Measurements from ENCODE around the gene VWA2. TPM values are rescaled to one million over a fixed set of nuclear protein-coding genes. Genes with fewer than 3 reads are reported as not detected.

VWA2 gene
- polyA plus RNA-seq, 1 donor (not counting 4 experiments of a cell fraction or from before 2014, with no cell fraction given): 0.41 TPM

GRCh38 chr10:114207349-114207748 is 31.7 kb upstream of the VWA2 start:
- DNase-seq (ENCODE audit: low read depth, low spot score): no peak
- no peaks in the 10 kb centered on the region for H3K4me1 ChIP-seq (ENCODE audit: control insufficient read depth, extremely low read depth, insufficient read depth, low read length)
- no peak for FAIRE-seq
- no peak overlapping the region for H3K27ac ChIP-seq (ENCODE audit: control insufficient read depth, insufficient read depth, low read length)
- H3K4me3 ChIP-seq (ENCODE audit: control insufficient read depth in 2 of 3, extremely low read depth in 1 of 3, insufficient read depth in 2 of 3, low read depth in 1 of 3, low read length in 3 of 3): no peak overlapping the region
- no peak overlapping the region for H2AFZ ChIP-seq (ENCODE audit: control insufficient read depth, low read length)
- no peaks in the 10 kb centered on the region for H3K36me3 ChIP-seq (ENCODE audit: control insufficient read depth in 2 of 2, extremely low read depth in 1 of 2, insufficient read depth in 2 of 2, low read length in 2 of 2)
- H3K4me2 ChIP-seq (ENCODE audit: control insufficient read depth, extremely low read depth, insufficient read depth, low read depth, low read length): no peak overlapping the region
- no peak overlapping the region for H3K9ac ChIP-seq (ENCODE audit: control insufficient read depth, extremely low read depth, insufficient read depth, low read length)
- dilution Hi-C loops (cut with MboI; ENCODE audit: extremely low pct_ligation_motif_present, low sequenced_read_pairs): no loop called here
- H4K20me1 ChIP-seq (ENCODE audit: control insufficient read depth, extremely low read depth, insufficient read depth, low read length): no peaks in the 10 kb centered on the region
- H3K27me3 ChIP-seq (ENCODE audit: control insufficient read depth, extremely low read depth, insufficient read depth, low read length): no peaks in the 10 kb centered on the region
- TF ChIP-seq CTCF (optimal IDR thresholded peaks at IDR 0.05 in 1 of 3, IDR thresholded peaks at IDR 0.05 in 1 of 3, conservative IDR thresholded peaks at IDR 0.05 in 1 of 3; ENCODE audit: extremely low read depth in 1 of 3, insufficient read depth in 2 of 3, low read length in 3 of 3) (no peak), EZH2 (IDR thresholded peaks at IDR 0.05; ENCODE audit: low read length) (no peak)
- no peaks in the 10 kb centered on the region for H3K9me3 ChIP-seq (ENCODE audit: control insufficient read depth, low read depth, low read length)
- H3K79me2 ChIP-seq (ENCODE audit: control insufficient read depth, insufficient read depth, low read length): no peaks in the 10 kb centered on the region
- no peaks in the 10 kb centered on the region for H3K9me1 ChIP-seq (ENCODE audit: control insufficient read depth, extremely low read depth, insufficient read depth, low read length)

- no peak overlapping the region for H3K4me2 ChIP-seq (ENCODE audit: control insufficient read depth, extremely low read depth, insufficient read depth, low read depth, low read length)
- no peaks in the 10 kb centered on the region for H3K36me3 ChIP-seq (ENCODE audit: control insufficient read depth in 2 of 2, extremely low read depth in 1 of 2, insufficient read depth in 2 of 2, low read length in 2 of 2)
- H3K4me3 ChIP-seq (ENCODE audit: control insufficient read depth in 2 of 3, extremely low read depth in 1 of 3, insufficient read depth in 2 of 3, low read depth in 1 of 3, low read length in 3 of 3): no peak overlapping the region
- no peaks in the 10 kb centered on the region for H3K4me1 ChIP-seq (ENCODE audit: control insufficient read depth, extremely low read depth, insufficient read depth, low read length)
- H4K20me1 ChIP-seq (ENCODE audit: control insufficient read depth, extremely low read depth, insufficient read depth, low read length): no peaks in the 10 kb centered on the region
- H3K9me3 ChIP-seq (ENCODE audit: control insufficient read depth, low read depth, low read length): no peaks in the 10 kb centered on the region
- H3K27me3 ChIP-seq (ENCODE audit: control insufficient read depth, extremely low read depth, insufficient read depth, low read length): no peaks in the 10 kb centered on the region
- no peak overlapping the region for H3K9ac ChIP-seq (ENCODE audit: control insufficient read depth, extremely low read depth, insufficient read depth, low read length)
- DNase-seq (ENCODE audit: low read depth, low spot score) (no peak), FAIRE-seq (no peak)
- H3K9me1 ChIP-seq (ENCODE audit: control insufficient read depth, extremely low read depth, insufficient read depth, low read length): no peaks in the 10 kb centered on the region
- TF ChIP-seq CTCF (optimal IDR thresholded peaks at IDR 0.05 in 1 of 3, IDR thresholded peaks at IDR 0.05 in 1 of 3, conservative IDR thresholded peaks at IDR 0.05 in 1 of 3; ENCODE audit: extremely low read depth in 1 of 3, insufficient read depth in 2 of 3, low read length in 3 of 3): no peak
- no peak for TF ChIP-seq EZH2 (IDR thresholded peaks at IDR 0.05; ENCODE audit: low read length)
- H3K79me2 ChIP-seq (ENCODE audit: control insufficient read depth, insufficient read depth, low read length): no peaks in the 10 kb centered on the region
- H3K27ac ChIP-seq (ENCODE audit: control insufficient read depth, insufficient read depth, low read length): no peak overlapping the region
- dilution Hi-C loops (cut with MboI; ENCODE audit: extremely low pct_ligation_motif_present, low sequenced_read_pairs): no loop called here
- no peak overlapping the region for H2AFZ ChIP-seq (ENCODE audit: control insufficient read depth, low read length)
Measured at GRCh38 chr10:114208351-114208750, 30.7 kb upstream of the VWA2 start.

Data from keratinocyte (primary cell).